Diencephalon (tissue), 1 donor: Measurements from ENCODE around the gene HAPLN2. TPM values are rescaled to one million over a fixed set of nuclear protein-coding genes. Genes with fewer than 3 reads are reported as not detected.

ENCODE experiments used
- total RNA-seq: library from RNA; depleted of rRNA; stranded (reverse); fragments of >200 nt; gene quantifications from one replicate; pipeline ENCODE4 v1.2.3, GENCODE V29; 2014

The HAPLN2 gene
- total RNA-seq = 0.23 TPM

DNA sequence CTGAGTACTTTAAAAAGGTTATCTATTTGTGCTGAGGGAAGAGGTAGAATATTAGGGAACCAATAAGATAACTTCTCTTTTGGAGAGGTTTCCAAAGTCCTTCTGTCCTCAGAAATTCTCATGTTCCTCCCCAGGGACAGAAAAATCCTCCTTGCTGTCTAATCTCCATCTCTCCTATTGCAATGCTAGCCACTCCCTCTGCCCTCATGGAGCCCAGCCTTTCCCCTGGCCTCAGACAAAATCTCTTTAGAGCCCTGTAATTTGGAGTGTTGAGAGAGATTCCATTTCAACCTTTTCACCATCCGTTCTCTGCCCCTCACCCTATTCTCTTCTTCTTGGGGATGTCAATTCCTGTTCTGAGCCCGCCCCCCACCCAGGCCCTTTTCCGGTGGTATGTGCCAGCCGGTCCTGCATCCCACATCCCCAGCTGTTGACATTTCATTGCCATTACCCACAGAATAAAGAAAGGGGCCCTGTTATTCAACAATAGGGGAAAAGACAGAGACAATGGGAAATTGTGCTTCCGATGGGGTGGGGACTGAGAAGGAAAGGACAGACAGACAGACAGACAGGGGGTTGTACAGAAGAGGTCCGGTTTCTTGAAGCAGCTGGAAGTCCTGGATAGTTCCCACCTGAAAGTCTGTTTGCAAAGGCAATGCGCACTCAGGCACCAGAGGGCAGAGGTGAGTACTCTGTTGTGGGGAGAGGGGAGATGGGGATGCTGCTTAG lies at the start of gene HAPLN2:
HAPLN2 (plus strand) TSS at position 563 of the 729 bp plus-strand sequence. CDS start 4,076 bp downstream, outside the sequence.

DNA sequence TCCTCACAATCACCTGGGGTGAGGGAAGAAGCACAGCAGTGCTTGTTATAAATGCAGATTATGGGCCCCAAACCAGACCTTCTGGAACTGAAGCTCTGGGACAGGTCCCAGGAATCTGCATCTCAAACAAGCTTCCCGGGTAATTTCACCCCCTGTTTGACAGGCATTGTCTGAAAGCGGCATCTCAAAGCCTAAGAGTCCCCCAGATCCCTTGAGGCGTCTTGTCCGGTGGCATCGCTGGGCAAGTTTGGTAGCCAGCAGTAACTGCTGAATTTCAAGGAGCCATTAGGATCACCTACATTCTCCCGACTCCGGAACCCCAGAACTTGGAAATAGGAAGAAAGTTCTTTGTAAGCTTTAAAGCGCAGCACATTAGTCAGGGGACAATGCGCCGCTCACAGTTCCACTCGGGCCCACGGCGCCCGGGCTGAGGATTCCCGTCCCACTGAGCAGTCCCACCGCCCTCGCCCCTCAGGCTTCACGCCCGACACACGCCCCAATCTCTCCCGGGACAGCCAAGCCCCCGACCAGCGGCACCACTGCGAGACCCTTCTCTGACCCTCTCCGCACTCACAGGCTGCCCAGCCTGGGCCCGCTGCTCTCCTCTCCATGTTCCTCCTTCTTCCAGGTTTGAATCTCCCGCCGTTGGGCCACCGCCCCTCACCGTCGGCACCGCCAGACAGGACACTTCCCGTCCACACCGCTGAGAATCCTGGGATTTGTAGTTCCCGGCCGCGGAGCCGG lies 47.1 kb upstream of the HAPLN2 start, which contains the start of gene IQGAP3:
IQGAP3 (minus strand) TSS at position 647 of the 744 bp plus-strand sequence; CDS start at position 611, 36 bp downstream.

DNA sequence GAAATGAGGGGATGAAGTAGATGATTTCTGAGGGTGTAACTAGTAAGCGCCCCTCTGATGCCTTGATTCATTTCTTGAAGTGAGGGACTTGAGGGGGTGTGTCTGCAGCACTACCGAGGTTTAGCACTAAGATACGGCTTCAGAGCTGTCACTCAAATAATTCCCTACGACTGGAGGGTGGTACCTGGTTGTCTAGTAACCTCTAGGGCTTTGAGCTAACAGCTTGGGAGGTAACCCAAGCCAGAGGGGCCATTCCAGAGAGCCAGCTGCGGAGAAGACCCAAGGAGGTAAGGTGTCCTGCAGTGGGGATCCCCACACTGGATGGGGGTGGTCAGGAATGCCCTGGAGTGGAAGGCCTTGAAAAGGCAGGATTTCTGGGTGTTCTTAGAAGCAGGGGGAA lies 39.7 kb upstream of the HAPLN2 start, which contains the start of gene TTC24:
TTC24 (plus strand) TSS at position 252 of the 400 bp plus-strand sequence. CDS start 1,642 bp downstream, outside the sequence.

DNA sequence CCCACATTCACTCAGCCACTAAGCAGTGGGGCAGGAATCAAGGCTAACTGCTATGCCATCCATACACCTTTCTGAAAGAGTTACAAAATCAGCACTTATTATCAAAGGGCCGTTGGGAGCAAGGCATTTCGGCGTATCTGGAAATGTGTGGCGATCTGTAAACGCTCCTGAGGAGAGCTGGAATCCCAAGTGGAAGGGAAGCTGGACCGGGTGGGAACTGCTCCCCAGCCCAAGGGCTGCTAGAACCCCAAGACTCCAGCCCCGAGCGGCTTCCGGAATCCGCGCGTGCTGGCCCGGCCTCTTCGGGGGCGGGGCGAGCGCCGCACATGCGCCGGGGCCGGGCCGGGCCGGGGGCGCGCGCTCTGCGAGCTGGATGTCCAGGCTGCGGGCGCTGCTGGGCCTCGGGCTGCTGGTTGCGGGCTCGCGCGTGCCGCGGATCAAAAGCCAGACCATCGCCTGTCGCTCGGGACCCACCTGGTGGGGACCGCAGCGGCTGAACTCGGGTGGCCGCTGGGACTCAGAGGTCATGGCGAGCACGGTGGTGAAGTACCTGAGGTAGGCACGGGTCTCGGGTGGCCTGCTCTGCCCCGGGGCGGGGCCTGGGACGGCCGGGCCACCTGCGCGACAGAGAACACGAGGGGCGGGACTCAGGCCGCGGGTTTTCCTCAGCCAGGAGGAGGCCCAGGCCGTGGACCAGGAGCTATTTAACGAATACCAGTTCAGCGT lies 27.6 kb upstream of the HAPLN2 start, which contains the start of gene NAXE:
NAXE (plus strand) TSS at position 345 of the 726 bp plus-strand sequence; CDS start at position 374, 29 bp downstream.

DNA sequence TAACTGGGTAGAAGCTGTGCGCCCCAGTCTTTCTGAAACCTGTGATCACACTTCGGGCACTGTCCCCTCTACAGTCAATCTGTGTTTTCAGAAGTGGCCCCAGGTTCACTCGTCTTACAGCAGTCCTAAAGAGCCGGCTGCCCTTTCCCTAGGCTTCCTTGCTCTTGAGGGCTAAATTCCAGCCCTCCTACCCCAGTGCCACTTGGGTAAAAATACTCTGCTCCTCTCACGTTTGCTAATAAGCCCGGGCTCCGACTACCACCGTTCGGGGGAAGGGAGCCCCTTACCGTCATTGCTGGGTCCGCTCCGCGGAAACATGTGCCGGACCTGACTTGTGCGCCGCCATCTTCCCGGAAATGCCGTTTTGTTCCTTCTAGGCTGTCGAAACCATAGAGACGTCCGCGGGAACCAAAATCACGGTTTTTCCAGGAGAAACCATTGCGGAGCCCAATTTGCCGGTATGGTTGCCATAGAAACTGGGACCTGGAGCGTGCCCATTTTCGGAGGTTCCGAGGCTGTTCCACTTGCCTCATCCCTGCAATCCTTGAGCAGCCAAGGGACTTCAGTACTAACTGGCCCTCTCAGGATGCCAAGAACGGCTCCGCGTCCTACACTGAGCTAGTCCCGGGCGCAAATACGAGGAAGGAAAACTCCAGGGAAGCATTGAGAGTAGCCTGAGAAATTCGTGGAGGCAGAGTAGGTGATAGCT lies 17.9 kb upstream of the HAPLN2 start, which contains the start of gene GPATCH4:
GPATCH4 (minus strand) TSS at position 358 of the 709 bp plus-strand sequence.

DNA sequence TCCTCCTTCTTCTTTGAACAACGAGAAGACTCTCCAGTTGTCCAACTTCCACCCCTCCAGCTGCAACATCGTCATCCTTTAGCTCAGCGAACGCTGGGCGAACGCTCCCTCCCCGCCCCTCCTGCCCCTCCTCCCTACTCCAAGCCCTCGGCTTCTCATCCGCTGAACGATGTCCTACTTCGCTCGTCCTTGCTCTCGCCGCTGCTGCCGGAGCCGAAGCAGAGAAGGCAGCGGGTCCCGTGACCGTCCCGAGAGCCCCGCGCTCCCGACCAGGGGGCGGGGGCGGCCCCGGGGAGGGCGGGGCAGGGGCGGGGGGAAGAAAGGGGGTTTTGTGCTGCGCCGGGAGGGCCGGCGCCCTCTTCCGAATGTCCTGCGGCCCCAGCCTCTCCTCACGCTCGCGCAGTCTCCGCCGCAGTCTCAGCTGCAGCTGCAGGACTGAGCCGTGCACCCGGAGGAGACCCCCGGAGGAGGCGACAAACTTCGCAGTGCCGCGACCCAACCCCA lies 22.6 kb downstream of the HAPLN2 start, which contains the start of gene BCAN:
BCAN (plus strand) TSS at position 357 of the 504 bp plus-strand sequence. CDS start 3,938 bp downstream, outside the sequence.

Other genes with a start within 250 kb of the HAPLN2 start
- 7.6 TPM for gene MEF2D, start 118.6 kb upstream of the HAPLN2 start, total RNA-seq
- gene IQGAP3, start 46.9 kb upstream of the HAPLN2 start, total RNA-seq = 3.5 TPM
- not detected for gene TTC24, start 39.7 kb upstream of the HAPLN2 start, total RNA-seq
- 54.0 TPM for gene NAXE, start 27.6 kb upstream of the HAPLN2 start, total RNA-seq
- 11.5 TPM for gene GPATCH4, start 17.9 kb upstream of the HAPLN2 start, total RNA-seq
- gene BCAN, start 22.7 kb downstream of the HAPLN2 start, total RNA-seq = 219 TPM
- gene NES, start 58.0 kb downstream of the HAPLN2 start, total RNA-seq = 48.7 TPM
- 8.8 TPM for gene CRABP2, start 86.2 kb downstream of the HAPLN2 start, total RNA-seq
- 7.2 TPM for gene METTL25B, start 109.1 kb downstream of the HAPLN2 start, total RNA-seq
- gene ISG20L2, start 109.4 kb downstream of the HAPLN2 start, total RNA-seq = 15.7 TPM
- 21.5 TPM for gene MRPL24, start 121.7 kb downstream of the HAPLN2 start, total RNA-seq
- 62.7 TPM for gene HDGF, start 132.3 kb downstream of the HAPLN2 start, total RNA-seq
- gene PRCC, start 148.1 kb downstream of the HAPLN2 start, total RNA-seq = 28.1 TPM
- not detected for gene SH2D2A, start 197.4 kb downstream of the HAPLN2 start, total RNA-seq
- 0.46 TPM for gene INSRR, start 239.7 kb downstream of the HAPLN2 start, total RNA-seq
- 6.2 TPM for gene NTRK1, start 241.4 kb downstream of the HAPLN2 start, total RNA-seq